HepG2 (cell line): ENCODE data around the gene ABCB8. TPM values are rescaled to one million over a fixed set of nuclear protein-coding genes. Genes with fewer than 3 reads are reported as not detected.

Experiments used
- HNRNPK ChIP-seq: fragments of 200-400 bp; formaldehyde crosslinking; IDR thresholded peaks from 2 replicates; pipeline ENCODE4 v1.6.1; 2018; ENCODE audit warnings: low read length, low read depth, moderate library complexity, mild to moderate bottlenecking; ENCODE audit not compliant: poor library complexity, severe bottlenecking
- HOXA3 ChIP-seq: sonication (generic); formaldehyde crosslinking; IDR thresholded peaks from 2 replicates; pipeline ENCODE4 v1.5.0; 2020; ENCODE audit warnings: missing genetic modification reagents
- KLF6 ChIP-seq: IDR thresholded peaks from 2 replicates; pipeline ENCODE4 v1.8.0; 2016; ENCODE audit warnings: missing biosample characterization, missing genetic modification reagents
- MYNN ChIP-seq: sonication (generic); formaldehyde crosslinking; IDR thresholded peaks from 2 replicates; pipeline ENCODE4 v1.4.0; 2020; ENCODE audit warnings: mild to moderate bottlenecking, low read depth, missing genetic modification reagents
- NCOA2 ChIP-seq: sonication (generic); formaldehyde crosslinking; IDR thresholded peaks from 2 replicates; pipeline ENCODE4 v1.8.0; 2022; ENCODE audit warnings: inconsistent platforms
- PHF21A ChIP-seq: sonication (generic); formaldehyde crosslinking; IDR thresholded peaks from 2 replicates; pipeline ENCODE4 v1.5.0; 2020; ENCODE audit warnings: mild to moderate bottlenecking, missing genetic modification reagents
- PPARG ChIP-seq: conservative IDR thresholded peaks from 2 replicates; pipeline ENCODE4 v1.6.1; 2016; ENCODE audit warnings: missing biosample characterization, missing genetic modification reagents
- RCOR2 ChIP-seq: IDR thresholded peaks from 2 replicates; pipeline ENCODE4 v1.6.1; 2016; ENCODE audit warnings: missing biosample characterization, missing genetic modification reagents
- SYNCRIP ChIP-seq: fragments of 200-400 bp; formaldehyde crosslinking; IDR thresholded peaks from 2 replicates; pipeline ENCODE4 v1.6.1; 2018; ENCODE audit warnings: mild to moderate bottlenecking, low read depth, low read length; ENCODE audit not compliant: insufficient read depth
- TAF15 ChIP-seq: fragments of 200-400 bp; formaldehyde crosslinking; IDR thresholded peaks from one replicate; pipeline ENCODE4 v1.6.1; 2018; ENCODE audit warnings: mild to moderate bottlenecking, low read depth, low read length; ENCODE audit not compliant: poor library complexity, severe bottlenecking
- ZNF331 ChIP-seq: sonication (generic); formaldehyde crosslinking; IDR thresholded peaks from 2 replicates; pipeline ENCODE4 v1.4.0; 2020; ENCODE audit warnings: missing genetic modification reagents
- ZNF44 ChIP-seq: sonication (generic); formaldehyde crosslinking; IDR thresholded peaks from 2 replicates; pipeline ENCODE4 v1.5.1; 2020; ENCODE audit warnings: mild to moderate bottlenecking, missing genetic modification reagents
- ZNF501 ChIP-seq: sonication (generic); formaldehyde crosslinking; IDR thresholded peaks from 2 replicates; pipeline ENCODE4 v1.5.1; 2020; ENCODE audit warnings: mild to moderate bottlenecking, moderate library complexity, missing genetic modification reagents
- ZNF577 ChIP-seq: sonication (generic); formaldehyde crosslinking; IDR thresholded peaks from 2 replicates; pipeline ENCODE4 v1.4.0; 2020; ENCODE audit warnings: mild to moderate bottlenecking, low read depth, missing genetic modification reagents, borderline replicate concordance
- ZNF879 ChIP-seq: sonication (generic); formaldehyde crosslinking; IDR thresholded peaks from 2 replicates; pipeline ENCODE4 v1.8.1; 2023; ENCODE audit warnings: missing genetic modification reagents
- polyA plus RNA-seq, 8 experiments: library from polyadenylated mRNA; depleted of rRNA in 3 of 8; stranded (reverse) in 7 of 8; unstranded in 1 of 8; fragments of >200 nt; fragmentation: Illumina TruSeq in 4 of 8; extraction: Trizol in 4 of 8; gene quantifications; 2 replicates each; pipeline versions ENCODE4 v1.2.1 to v1.2.3, GENCODE V29; 2011 to 2016; ENCODE audit warnings: low read depth in 4 of 8, missing spikeins in 1 of 8, mixed read lengths in 1 of 8; ENCODE audit not compliant: insufficient read depth in 1 of 8
- total RNA-seq, 5 experiments: library from RNA; depleted of rRNA; stranded (reverse); fragments of >200 nt; fragmentation: Illumina TruSeq; extraction: Trizol; gene quantifications; 2 replicates each; pipeline ENCODE4 v1.2.3, GENCODE V29; 2016; ENCODE audit warnings: low read depth in 1 of 5
- TF ChIP-seq, protein P1 (sequence below): sonication (generic); formaldehyde crosslinking; IDR thresholded peaks from 2 replicates; pipeline ENCODE4 v1.8.0; 2022; ENCODE audit warnings: missing genetic modification reagents, mild to moderate bottlenecking, moderate library complexity, borderline replicate concordance
- TF ChIP-seq, protein P2 (sequence below): sonication (generic); formaldehyde crosslinking; IDR thresholded peaks from 2 replicates; pipeline ENCODE4 v1.9.0; 2021; ENCODE audit warnings: missing genetic modification reagents, mild to moderate bottlenecking, borderline replicate concordance
- TF ChIP-seq, protein P3 (sequence below): IDR thresholded peaks from 2 replicates; pipeline ENCODE4 v1.6.1; 2016; ENCODE audit warnings: missing compliant biosample characterization, missing genetic modification reagents, borderline replicate concordance
- TF ChIP-seq, protein P4 (sequence below): sonication (generic); formaldehyde crosslinking; IDR thresholded peaks from 2 replicates; pipeline ENCODE4 v1.5.0; 2020; ENCODE audit warnings: missing genetic modification reagents
- TF ChIP-seq, protein P5 (sequence below): sonication (generic); formaldehyde crosslinking; IDR thresholded peaks from 2 replicates; pipeline ENCODE4 v1.4.0; 2020; ENCODE audit warnings: missing genetic modification reagents
- TF ChIP-seq, protein P6 (sequence below): conservative IDR thresholded peaks from 2 replicates; pipeline ENCODE4 v1.6.1; 2018; ENCODE audit warnings: missing genetic modification reagents

The ABCB8 gene
- total and polyA plus RNA-seq, 2 of the 13 experiments (the other 11 are each of a cell fraction or from before 2014, with no cell fraction given) = 6.6 to 16.7 TPM

DNA sequence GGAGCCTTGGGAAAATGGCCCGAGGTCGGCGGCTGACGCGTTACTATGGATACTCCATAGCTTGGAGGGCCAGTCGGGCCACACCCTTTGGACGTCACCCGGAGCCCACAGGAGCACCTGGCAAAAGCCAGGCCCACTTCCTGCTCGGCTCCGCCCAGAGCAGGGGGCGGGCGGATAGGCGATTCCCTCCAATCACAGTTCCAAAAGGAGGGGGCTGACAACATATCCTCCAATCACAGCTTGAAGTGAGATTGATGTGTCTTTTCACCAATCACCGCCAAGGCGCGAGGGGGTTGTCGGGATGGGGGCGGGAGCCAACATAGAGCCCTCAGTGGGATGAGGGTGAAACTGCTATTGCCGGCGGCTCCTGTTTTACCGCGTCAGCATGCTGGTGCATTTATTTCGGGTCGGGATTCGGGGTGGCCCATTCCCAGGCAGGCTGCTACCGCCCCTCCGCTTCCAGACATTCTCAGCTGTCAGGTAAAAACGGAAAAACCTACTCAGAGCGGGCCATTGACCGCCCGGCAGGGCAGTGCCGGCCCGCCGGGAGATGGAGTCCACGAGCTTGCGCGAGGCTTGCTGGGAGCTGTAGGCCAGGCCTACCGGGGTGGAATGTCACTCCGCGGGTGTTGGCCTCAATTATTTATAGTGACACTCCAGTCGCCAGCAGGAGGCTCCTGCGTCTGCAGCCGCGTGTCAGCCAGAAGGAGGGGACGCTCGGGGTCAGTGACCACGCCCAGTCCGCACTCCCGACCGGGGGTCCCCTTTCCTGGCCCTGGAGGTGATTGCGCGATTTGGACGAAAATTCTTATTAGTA lies at the start of gene ABCB8 (continued):
- TF ChIP-seq, protein P1, sequence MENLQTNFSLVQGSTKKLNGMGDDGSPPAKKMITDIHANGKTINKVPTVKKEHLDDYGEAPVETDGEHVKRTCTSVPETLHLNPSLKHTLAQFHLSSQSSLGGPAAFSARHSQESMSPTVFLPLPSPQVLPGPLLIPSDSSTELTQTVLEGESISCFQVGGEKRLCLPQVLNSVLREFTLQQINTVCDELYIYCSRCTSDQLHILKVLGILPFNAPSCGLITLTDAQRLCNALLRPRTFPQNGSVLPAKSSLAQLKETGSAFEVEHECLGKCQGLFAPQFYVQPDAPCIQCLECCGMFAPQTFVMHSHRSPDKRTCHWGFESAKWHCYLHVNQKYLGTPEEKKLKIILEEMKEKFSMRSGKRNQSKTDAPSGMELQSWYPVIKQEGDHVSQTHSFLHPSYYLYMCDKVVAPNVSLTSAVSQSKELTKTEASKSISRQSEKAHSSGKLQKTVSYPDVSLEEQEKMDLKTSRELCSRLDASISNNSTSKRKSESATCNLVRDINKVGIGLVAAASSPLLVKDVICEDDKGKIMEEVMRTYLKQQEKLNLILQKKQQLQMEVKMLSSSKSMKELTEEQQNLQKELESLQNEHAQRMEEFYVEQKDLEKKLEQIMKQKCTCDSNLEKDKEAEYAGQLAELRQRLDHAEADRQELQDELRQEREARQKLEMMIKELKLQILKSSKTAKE (CRISPR knock-in tag) = 0 out of 2 replicates have a peak, but pooled peaks have one; percentile 11
- TF ChIP-seq, protein P2, sequence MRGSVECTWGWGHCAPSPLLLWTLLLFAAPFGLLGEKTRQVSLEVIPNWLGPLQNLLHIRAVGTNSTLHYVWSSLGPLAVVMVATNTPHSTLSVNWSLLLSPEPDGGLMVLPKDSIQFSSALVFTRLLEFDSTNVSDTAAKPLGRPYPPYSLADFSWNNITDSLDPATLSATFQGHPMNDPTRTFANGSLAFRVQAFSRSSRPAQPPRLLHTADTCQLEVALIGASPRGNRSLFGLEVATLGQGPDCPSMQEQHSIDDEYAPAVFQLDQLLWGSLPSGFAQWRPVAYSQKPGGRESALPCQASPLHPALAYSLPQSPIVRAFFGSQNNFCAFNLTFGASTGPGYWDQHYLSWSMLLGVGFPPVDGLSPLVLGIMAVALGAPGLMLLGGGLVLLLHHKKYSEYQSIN (CRISPR knock-in tag) = no peak
- TF ChIP-seq RCOR2 (CRISPR knock-in tag) = no peak
- no peak for TF ChIP-seq ZNF879 (CRISPR knock-in tag)
- no peak for TF ChIP-seq ZNF577 (CRISPR knock-in tag)
- TF ChIP-seq SYNCRIP = no peak
- no peak for TF ChIP-seq KLF6
- no peak for TF ChIP-seq ZNF44 (CRISPR knock-in tag)
- TF ChIP-seq, protein P3, sequence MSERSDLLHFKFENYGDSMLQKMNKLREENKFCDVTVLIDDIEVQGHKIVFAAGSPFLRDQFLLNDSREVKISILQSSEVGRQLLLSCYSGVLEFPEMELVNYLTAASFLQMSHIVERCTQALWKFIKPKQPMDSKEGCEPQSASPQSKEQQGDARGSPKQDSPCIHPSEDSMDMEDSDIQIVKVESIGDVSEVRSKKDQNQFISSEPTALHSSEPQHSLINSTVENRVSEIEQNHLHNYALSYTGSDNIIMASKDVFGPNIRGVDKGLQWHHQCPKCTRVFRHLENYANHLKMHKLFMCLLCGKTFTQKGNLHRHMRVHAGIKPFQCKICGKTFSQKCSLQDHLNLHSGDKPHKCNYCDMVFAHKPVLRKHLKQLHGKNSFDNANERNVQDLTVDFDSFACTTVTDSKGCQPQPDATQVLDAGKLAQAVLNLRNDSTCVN (CRISPR knock-in tag) = no peak
- TF ChIP-seq HNRNPK = no peak
- TF ChIP-seq NCOA2 (CRISPR knock-in tag) = 0 out of 2 replicates have a peak, but pooled peaks have one; percentile 20
- TF ChIP-seq TAF15 = peak; percentile 15
- TF ChIP-seq MYNN (CRISPR knock-in tag) = no peak
- peak; percentile 38; the same call in 1 of the 2 replicates for TF ChIP-seq PPARG (CRISPR knock-in tag)
- TF ChIP-seq HOXA3 (CRISPR knock-in tag) = 0 out of 2 replicates have a peak, but pooled peaks have one; percentile 6
- TF ChIP-seq PHF21A (CRISPR knock-in tag) = peak; percentile 76; the same call in 1 of the 2 replicates
- TF ChIP-seq, protein P4, sequence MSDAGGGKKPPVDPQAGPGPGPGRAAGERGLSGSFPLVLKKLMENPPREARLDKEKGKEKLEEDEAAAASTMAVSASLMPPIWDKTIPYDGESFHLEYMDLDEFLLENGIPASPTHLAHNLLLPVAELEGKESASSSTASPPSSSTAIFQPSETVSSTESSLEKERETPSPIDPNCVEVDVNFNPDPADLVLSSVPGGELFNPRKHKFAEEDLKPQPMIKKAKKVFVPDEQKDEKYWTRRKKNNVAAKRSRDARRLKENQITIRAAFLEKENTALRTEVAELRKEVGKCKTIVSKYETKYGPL (CRISPR knock-in tag) = no peak
- TF ChIP-seq, protein P5, sequence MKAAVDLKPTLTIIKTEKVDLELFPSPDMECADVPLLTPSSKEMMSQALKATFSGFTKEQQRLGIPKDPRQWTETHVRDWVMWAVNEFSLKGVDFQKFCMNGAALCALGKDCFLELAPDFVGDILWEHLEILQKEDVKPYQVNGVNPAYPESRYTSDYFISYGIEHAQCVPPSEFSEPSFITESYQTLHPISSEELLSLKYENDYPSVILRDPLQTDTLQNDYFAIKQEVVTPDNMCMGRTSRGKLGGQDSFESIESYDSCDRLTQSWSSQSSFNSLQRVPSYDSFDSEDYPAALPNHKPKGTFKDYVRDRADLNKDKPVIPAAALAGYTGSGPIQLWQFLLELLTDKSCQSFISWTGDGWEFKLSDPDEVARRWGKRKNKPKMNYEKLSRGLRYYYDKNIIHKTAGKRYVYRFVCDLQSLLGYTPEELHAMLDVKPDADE (CRISPR knock-in tag) = no peak
- TF ChIP-seq, protein P6, sequence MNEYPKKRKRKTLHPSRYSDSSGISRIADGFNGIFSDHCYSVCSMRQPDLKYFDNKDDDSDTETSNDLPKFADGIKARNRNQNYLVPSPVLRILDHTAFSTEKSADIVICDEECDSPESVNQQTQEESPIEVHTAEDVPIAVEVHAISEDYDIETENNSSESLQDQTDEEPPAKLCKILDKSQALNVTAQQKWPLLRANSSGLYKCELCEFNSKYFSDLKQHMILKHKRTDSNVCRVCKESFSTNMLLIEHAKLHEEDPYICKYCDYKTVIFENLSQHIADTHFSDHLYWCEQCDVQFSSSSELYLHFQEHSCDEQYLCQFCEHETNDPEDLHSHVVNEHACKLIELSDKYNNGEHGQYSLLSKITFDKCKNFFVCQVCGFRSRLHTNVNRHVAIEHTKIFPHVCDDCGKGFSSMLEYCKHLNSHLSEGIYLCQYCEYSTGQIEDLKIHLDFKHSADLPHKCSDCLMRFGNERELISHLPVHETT (CRISPR knock-in tag) = no peak
- TF ChIP-seq ZNF331 (CRISPR knock-in tag) = no peak
- peak; percentile 95 for TF ChIP-seq ZNF501
